HG03442 (cell line): ENCODE measurements around the gene SLC12A8.
A peak's percentile ranks its signal among the peaks of the same experiment; 100 is the strongest.

Source experiments
- ATAC-seq: cut with Tn5 transposase; IDR thresholded peaks from one replicate; pipeline ENCODE4 v1.9.1; 2021; ENCODE audit warnings: mild to moderate bottlenecking, moderate library complexity; ENCODE audit not compliant: unreplicated experiment

Gene SLC12A8

DNA sequence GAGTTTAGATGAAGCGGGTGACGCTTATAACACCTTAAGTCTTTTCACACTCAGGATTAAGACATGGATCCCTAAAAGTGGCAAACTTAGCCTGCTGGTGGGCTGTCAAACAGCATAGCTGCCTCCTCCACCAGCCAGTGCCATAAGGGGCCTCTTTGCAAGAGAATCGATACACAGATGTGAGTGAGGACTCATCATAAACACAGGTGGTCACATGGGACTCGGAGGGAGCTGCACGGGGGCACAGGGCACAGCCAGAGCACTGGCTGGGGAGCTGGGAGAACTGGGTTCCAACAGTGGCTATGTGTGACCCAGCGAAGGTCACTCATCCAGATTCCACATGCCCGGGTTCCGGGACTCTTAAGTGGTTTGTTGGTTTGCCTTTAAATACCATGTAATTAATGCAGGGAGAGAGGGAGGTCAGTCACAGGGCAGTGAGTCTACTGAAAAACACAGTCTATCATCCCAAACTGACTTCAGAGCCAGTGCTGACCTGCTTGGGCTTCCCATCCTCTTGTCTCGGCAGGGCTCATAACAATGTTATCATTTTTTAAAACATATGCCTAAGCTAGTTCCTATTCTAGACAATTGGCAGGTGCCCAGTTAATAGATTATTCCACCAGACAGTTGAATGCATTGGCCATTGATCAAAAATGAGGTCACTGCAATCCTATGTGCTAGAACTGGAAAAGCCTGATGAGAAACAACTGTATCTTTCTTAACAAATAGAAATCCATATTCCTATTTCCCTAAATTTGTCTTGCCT lies 51.8 kb downstream of the SLC12A8 start:
- no peak for ATAC-seq

DNA sequence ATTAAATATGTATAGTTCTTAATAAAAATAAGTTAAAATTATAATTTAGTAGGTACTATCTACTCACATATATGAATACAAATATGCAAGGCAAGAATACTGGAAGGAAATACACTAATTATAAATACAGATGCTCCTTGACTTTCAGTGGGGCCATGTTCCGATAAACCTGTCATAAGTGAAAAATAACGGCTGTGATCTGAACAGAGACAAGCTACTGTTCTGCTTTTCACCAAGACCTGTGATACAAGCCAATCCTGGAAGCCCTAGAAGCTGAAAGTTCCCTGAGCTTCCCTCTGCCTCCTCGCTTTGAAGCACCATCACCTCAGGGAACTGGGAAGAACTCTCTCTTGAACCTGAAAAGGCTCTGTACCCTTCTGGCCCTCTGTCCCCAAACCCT lies 55.4 kb downstream of the SLC12A8 start:
- no peak for ATAC-seq

DNA sequence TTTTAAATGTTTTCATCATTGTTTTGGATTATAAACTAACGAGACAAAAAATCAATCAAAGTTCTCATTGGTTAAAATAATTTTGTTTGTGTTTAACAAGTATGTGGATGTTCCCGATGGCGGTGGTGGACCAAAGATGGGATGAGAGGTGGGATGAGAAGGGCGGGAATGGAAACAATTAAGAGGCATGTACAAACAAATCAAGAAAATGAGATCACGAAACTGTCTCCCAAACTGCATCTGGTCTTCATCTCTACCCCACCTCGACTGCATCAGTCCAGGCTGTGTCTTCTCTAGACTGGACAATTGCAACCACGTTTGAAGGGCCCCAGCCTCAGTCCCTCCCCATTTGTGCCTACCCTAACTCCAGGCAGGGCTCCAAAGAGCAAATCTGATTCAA lies 56.1 kb downstream of the SLC12A8 start:
- no peak for ATAC-seq

DNA sequence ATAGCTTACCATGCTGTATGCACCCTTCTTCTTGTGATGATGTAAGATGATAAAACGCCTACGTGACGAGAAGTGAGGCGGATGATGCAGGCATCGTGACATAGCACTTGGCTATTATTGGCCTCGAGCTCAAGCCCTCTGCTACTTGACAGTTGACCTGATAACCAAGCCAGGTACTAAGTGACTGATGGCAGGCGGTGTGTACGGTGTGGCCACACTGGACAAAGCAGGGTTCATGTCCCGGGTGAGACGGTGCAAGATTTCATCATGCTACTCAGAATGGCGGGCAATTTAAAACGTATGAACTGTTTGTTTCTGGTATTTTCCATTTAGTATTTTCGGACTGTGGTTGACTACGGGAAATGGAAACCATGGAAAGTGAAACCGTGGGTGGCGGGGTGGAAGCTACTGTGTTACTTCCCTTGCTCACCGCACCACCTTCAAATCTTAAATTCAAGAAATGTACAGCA lies 57.7 kb downstream of the SLC12A8 start:
- no peak for ATAC-seq

DNA sequence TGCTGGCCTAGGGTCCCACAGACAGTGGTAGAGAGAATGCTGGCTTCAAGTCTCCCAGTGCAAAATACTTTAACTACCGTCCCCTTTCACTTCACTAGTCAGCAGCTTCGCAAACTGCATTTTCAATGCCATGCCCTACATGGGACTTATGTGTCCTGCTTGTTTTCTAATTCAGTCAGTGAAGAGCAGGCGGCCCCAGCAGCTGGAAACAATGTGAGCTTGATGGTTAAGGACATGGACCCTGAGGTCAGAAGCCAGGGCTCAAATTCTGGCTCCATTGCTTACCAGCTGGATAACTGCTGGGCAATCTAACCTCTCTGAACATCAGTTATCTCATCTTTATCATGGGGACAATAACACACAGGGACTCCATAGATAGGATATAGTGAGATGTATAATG lies 58.4 kb downstream of the SLC12A8 start:
- ATAC-seq = no peak

DNA sequence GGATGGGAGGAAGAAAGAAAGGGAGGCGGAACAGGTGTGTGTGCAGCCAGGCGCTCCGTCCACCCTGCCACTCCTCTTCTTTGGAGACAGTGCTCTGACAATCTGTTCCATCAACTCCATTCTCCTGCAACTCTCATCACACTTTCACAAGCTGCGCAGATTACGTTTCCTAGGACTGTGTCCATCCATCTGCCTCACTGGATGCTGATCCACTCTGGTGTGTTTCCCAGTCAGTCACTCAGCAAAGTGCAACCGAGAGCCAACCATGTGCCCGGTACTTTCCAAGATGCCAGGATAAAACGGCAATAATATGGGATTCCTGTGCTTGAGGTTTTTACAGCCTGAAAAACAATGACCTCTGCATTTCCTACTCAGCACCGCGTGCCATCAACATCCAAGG lies 59.6 kb downstream of the SLC12A8 start:
- ATAC-seq = no peak

DNA sequence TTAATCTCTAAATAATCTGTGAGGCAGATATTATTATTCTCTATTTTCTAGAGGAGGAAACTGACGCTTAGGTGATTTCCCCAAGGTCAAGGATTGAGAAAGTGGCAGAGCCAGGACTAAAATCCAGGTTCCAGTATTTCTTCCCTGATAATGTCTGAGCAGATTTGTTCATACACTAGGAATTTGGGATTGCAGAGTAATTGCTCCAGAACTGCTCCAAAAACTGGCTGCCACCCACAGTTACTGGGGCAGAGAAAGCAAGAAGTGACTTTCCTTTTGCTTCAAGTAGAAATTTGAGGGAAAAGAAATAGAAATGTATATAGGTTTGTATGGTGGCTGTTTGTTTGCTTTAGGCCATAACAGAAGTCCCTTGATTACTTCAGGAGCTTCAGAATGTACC lies 60.6 kb downstream of the SLC12A8 start:
- ATAC-seq = no peak

DNA sequence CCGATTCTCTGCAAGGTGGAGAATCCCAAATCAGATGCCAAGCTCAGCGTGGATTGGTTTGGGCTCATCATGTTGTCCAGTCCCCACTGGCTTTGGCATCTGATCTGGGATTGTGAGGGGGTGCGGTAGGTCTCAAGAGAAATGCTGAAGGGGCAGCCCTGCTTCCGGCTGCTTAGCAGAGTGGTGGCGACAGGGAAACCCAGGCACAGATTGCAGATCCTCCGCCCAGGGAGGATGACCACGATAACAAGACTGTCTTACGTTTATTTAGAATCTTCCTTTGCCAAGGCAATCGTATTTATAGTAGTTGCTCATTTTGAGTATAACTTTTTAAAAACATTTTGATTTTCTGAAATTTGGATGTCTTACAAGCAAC lies 61.1 kb downstream of the SLC12A8 start:
- no peak for ATAC-seq

DNA sequence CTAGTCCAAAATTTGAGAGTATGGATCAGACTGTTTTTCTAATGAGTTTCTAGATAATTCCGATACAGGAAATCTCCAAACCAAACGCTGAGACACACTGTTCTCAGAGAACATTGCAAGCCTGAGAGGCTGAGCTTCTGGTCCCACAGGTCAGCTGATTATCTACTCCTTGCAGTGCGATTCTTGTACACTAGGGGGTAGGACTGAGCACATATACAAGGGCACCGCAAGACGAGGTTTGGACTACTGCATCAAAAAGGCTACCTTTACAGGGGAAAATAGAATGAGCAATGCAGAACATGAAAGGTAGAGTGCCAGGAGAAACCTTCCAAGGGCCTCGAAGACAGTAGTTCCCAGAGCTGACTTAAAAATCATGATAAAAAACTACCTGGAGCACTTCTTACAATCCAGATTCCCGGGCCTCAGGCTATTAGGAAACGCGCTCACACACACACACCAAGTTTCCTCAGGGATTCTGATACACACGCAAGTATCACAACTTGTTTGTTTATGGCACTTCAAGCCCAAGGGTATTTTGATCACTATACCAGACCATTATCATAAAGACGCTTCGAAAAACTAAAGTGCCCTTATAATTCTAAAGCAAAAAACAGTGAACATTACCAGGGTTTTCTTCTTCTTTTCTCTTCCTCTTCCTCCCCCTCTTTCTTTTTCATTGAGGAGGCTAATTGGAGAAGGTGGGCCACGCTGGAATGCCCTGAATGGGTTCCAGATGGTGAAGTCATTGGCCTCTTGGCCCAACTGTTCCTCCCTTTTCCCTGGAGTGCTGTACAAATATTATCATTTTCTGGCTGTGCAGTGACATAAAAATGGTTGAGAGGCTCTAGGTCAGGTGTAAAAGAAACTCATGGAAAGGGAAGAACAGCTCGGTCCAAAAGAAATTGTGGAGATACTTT lies 61.8 kb downstream of the SLC12A8 start:
- ATAC-seq = no peak

DNA sequence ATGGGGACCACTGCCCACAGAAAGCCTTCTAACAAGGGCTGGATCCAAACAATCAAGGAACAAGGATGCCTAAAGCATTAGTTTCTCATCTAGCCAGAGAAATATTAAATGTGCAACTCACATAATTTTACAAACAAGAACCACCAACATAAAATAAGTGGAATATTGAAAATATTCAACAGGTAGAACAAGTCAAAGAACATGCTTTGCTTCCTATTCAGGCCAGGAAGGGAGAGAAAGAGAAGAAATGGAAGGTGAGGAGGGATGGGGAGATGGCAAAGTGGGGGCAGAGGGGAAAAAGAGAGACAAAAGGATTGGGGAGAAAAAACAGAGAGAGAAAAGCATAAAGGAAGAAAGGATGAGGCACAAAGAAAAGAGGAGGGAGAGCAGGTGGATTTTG lies 63.1 kb downstream of the SLC12A8 start:
- ATAC-seq = no peak

DNA sequence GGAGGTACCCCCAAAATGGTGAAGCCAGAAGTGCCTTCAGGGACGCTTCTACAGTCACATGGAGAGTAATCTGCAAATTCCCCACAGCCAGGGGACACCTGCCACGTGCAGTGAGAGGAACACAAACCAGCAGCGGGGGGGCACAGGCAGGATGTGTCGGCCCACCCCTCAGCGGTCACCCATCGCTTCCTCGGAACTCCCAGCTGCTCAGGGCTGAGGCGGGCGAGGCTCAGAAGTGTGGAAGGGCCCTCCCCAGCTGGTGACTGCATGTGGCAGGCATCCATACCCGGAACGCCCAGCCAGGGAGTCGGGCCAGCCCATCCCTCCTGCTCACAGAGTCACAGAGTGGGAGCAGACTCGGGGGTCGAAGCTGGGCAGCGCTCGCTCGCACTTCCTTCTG lies 63.7 kb downstream of the SLC12A8 start:
- no peak for ATAC-seq

DNA sequence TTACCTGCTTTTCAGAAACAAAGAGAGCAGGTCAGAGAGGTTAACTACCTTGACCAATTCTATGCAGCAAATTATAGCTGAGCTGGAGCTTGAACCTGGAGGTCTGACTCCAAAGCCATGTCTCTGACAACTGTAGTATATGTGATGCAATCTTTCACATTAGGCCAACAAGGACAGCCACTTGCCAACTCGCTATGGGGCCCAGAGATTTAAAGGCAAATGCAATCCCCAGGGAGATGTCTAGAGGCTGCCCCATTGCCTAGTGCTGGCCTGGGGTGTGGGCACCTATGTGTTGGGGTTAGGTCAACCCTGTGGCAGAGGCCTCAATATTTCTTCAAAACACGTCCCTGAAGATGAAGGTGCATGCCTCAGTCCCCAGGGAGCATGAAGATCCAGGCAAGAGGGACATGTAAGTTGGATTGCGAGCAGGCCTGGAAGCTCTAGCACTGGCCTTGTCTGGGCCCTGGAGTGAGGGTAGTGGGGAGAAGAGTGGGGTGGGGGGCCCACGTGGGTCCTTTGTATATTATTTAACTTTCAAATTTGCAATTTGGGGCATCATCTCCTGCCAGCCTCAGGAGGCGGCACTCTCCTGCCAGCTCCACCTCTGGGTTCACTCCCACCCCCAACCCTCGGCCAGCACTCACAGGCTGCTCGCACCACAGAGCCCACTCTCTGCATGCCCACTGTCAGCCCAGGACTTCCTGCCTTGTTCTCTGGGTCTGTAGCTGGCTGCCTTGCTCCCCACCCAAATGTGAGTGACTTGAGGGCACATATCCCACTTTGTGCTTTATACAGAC lies 64.3 kb downstream of the SLC12A8 start:
- no peak for ATAC-seq

DNA sequence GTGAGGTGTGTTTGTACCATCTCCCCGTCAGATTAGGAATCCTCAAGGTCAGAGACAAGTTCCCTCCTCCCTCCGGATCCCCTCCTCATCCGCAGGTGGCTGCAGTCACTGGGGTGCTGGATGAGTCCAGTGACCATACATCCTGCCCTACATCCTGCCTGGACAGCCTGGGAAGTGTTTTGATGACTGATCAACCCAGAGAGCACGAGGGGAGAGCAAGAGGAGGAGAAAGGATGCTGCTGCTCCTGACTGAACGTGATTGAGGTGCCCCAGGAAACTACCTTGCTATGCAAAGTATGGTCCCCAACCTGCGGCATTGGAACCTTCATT lies 65.1 kb downstream of the SLC12A8 start:
- no peak for ATAC-seq

DNA sequence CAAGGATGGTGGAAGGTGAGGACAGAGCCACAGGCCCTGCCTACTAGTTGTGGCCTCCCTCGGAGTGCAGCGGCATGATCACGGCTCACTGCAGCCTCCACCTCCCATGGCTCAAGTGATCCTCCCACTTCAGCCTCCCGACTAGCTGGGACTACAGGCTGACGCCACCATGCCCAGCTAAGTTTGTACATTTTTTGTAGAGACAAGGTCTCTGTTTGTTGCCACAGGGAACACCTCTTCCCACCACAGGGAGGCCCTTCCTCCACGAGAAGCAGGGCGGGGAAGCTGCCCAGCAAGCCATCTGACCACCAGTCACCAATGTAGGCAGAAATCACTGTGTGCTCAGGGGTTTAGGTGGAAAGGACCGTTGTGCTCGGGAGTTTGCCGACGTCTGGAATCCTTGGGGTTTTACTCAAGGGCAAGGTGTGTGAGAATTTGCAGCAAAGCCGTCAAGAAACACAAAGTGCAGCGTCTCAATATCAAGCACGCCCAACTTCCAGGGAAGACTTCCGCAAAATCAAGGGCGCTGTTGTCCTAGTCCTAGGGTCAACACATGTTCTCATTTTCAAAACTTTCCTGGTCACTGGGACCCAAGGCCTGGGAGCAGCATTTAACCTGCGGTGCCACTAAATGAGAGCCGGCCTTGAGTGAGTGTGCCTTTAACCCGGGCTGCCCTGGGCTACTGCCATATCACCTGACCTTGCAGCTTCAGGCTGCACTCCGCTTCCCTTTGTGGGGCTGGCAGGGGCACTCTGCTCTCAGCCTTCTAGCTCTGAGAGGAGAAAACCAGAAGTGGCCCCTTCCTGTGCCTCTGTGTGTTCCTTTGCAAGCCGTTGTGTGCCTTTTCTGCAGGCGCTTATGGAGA lies 65.7 kb downstream of the SLC12A8 start:
- ATAC-seq = peak; percentile 32

DNA sequence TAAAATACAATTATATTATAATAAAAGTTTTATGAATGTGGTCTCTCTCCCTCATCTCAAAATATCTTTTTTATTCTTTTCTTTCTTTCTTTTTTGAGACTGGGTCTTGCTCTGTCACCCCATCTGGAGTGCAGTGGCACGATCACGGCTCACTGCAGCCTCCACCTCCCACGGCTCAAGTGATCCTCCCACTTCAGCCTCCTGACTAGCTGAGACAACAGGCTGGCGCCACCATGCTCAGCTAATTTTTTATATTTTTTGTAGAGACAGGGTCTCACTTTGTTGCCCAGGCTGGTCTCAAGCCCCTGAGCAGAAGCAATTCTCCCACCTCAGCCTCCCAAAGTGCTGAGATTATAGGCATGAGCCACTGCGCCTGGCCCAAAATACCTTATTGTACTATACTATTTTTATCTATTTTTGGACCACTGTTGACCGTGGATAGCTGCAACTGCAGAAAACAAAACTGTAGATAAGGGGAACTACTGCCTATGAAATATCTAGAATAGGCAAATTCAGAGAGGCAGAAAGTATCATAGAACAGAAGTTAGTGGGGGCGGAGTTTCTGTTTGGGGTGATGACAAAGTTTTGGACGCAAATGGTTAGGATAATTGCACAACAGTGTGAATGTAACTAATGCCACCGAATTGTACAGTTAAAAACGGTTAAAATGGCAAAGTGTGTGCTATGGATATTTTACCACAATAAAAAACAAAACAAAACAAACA lies 66.6 kb downstream of the SLC12A8 start:
- peak; percentile 26 for ATAC-seq

DNA sequence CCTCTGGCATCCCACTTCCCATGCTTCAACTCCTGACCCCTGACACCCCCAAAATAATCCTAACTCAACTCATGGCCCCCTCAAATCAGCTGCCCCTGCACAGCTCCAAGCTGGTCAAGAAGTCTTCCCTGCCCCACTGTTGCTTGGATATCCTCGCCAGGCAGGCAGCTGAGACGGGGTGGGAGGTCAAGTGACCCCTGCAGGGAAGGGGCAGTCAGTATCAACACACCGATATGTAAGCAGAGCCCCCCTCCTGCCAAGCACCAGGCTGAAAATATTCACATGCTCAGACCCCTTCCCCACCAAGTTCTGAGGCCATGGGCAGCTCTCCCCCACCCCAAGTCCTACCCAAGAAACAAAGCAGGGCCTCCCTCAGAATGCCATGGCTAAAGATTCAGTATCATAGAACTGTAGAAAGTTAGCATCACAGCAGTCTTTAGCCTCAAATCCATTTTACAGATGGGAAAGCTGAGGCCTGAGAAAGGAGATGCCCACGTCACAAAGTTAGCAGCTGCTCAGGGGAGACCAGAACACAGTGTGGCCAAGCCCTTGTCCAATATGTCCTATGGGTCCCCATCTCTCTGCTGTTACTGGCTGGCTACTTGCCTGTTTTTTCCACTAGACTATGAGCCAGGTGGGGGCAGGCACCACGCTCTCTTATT lies 67.8 kb downstream of the SLC12A8 start:
- ATAC-seq = no peak

DNA sequence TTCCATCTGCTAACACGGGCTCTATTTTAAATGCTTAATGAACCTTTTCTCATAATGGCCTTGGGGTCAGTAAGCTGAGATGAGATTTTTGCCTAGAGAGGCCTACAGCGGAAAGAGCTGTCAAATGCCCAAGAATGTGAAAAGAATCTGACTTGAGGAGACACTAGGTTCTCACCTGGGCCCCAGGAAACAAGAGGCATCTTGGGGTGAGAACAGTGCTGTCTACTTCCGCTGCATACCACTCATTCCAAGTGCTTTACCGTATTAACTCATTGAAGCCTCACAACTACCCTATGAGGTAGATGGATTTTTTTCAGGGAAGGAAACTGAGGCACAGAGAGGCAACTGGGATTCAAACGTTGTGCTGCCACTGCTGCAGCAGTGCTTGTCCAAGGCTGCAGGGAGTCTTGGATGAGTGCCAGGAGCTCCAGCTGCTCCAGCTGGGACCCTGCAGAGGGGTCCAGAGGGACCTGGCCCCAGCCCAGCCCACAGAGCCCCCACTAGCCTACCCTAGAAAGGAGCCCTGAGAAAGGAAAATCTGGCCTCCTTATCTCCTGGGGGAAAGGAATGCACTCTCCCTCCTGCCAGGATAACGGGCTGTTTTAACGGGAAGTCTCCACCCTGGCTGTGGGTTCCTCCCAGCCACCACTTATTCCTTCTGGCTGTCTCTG lies 68.4 kb downstream of the SLC12A8 start:
- no peak for ATAC-seq

DNA sequence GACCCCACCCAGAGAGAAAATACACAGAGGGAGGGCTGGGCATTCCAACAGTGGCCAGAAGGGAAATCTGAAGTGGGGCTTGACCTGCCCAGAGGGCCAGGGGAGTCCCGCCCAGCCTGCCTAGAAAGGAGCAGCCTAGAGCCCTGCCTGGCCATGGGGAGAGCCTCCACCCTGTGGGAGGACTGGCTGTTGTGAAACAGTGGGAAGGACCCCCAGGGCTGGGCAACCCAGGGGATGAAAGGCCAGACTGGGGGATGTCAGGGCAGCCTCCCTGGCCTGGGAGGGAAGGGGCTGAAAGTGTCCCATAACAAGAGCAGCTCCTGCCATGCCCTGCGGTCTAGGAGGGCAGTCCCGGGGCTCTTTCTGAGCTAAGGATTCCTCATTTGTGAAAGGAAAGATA lies 69.0 kb downstream of the SLC12A8 start:
- no peak for ATAC-seq

DNA sequence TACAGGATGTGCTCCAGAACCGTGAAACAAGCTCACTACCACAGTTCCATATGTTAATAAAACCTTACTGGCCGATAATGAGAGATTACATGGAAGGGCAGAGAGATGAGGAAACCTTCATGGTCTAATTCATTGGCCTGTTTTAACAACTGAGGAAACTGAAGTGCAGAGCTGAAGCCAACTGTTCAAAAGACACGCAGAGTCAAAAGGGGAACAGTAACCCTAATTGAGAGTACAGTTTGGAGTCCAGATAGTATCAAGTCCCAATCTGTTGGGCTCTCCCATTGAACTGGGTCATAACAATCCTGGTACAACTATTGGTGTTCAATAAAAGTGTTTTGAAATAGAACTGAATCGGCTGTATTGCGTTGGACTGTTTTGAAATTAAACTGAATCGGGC lies 69.6 kb downstream of the SLC12A8 start:
- no peak for ATAC-seq
